Measurements from ENCODE around the gene GART.
"Not testable (repeated sequence)": the region's sequence is repeated elsewhere in the genome, so short reads cannot be mapped to it uniquely, and the experiment has no call there.

Gene GART

DNA sequence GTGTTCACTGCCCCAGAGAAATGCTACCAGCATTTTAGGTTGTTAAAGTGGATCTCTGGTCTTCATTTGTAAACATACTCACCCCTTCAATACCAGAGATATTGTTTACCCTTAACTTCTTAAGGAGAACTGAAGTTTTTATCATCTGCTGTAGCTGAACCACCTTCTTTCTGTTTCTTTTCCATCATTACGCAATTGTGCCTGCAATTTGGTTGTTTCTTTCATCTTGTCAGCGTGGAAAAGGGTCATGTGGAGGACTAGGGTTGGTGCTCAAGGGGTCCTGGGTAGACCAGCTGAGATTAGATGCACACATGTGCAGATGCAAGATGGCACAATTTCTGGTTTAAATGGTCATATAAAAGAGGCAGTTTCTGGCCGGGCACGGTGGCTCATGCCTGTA, 23.0 kb downstream of the GART start:
- DNase-seq (ENCODE audit: low read depth in 2 of 2), result no peak

- no peak for DNase-seq (ENCODE audit: low read depth in 2 of 2)
Observed at GRCh38 chr21:33514229-33514628, 27.7 kb downstream of the GART start.

GRCh38 chr21:33512481-33512880, 29.4 kb downstream of the GART start:
- no peak for DNase-seq (ENCODE audit: low read depth in 2 of 2)

GRCh38 chr21:33511639-33512038, 30.3 kb downstream of the GART start:
- no peak for DNase-seq (ENCODE audit: low read depth in 2 of 2)

DNA sequence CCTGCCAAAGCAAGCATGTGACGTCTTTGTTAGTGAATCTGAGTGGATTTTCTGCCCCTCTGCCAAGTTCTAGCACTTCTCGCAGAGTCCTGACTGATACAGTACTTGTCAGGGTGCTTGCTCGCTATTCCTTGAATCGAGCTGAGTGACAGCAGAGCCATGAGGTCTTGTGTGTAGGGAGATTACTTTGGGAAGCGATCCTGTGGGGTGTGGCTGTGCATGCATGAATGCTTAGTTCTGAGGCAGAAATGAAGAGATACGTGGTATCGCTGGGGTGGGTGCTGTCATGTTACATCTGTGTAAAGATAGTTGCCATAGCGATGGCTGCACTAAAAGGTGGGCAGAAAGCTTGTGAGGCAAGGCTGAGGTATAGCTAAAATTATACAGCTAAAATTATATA, 31.1 kb downstream of the GART start:
- no peak for DNase-seq (ENCODE audit: low read depth in 2 of 2)

DNA sequence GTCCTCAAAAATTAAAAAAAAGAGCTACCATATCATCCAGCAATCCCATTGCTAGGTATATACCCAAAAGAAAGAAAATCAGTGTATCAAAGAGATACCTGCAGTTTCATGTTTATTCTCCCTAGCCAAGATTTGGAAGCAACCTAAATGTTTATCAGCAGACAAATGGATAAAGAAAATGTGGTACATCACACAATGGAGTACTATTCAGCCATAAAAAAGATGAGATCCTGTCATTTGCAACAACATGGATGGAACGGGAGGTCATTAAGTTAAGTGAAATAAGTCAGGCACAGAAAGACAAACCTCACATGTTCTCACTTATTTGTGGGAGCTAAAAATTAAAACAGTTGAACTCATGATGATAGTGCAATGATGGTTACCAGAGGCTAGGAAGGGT, 34.9 kb downstream of the GART start:
- DNase-seq (ENCODE audit: low read depth in 2 of 2), result not testable (repeated sequence)

DNA sequence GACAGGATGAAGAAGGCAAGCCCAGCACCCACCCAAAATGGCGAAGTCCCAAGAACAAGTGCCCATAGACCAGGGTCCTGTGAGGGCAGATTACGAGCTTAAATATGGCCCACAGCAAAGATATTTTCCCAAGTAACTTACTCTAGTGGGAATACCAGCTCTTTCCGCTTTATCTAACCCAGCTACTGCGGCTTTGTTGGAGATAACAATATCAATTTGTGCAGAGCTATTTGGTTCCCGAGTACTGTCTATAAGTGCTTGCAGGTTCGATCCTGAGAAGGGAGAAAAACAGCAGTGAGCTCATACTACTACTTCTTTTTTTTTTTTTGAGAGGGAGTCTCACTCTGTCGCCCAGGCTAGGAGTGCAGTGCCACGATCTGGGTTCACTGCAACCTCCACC, 36.1 kb downstream of the GART start:
- no peak for DNase-seq (ENCODE audit: low read depth in 2 of 2)

- DNase-seq (ENCODE audit: low read depth in 2 of 2), result no peak
Observed at GRCh38 chr21:33496345-33496744, 45.6 kb downstream of the GART start.

DNA sequence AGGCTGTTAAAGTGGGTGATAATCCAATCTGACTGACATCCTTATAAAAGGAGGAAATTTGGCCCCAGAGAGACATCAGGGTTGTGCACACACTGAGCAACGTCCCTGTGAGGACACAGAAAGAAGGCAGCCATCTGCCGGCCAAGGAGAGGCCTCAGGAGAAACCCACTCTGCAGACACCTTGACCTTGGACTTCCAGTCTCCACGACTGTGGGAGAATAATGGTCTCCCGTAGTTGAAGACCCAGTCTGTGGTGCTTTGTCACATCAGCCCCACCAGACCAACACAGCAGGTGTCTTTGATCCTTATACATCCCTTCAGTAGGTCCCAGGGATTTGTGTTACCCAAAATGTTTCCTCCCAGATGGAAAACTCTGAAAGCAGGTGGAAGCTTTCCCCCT, 46.2 kb downstream of the GART start:
- no peak for DNase-seq (ENCODE audit: low read depth in 2 of 2)

- no peak for DNase-seq (ENCODE audit: low read depth in 2 of 2)
Observed at GRCh38 chr21:33493756-33494155, 48.2 kb downstream of the GART start.

DNA sequence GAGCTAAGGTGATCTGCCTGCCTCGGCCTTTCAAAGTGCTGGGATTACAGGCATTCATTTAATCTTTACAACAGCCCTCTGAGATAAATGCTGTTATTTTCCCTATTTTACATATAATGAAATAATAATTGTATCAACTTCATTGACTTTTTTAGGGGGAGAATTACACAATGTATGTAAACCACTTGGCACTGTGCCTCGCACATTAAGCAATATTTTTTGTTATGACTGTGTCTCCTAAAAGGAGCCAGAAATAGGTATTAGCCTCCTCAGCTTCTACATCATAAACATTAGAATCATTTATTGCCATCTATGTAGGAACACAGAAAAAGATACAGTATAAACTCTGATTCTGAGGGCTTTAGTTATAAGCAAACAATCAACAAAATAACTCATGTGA, 49.3 kb downstream of the GART start:
- DNase-seq (ENCODE audit: low read depth in 2 of 2), result no peak

DNA sequence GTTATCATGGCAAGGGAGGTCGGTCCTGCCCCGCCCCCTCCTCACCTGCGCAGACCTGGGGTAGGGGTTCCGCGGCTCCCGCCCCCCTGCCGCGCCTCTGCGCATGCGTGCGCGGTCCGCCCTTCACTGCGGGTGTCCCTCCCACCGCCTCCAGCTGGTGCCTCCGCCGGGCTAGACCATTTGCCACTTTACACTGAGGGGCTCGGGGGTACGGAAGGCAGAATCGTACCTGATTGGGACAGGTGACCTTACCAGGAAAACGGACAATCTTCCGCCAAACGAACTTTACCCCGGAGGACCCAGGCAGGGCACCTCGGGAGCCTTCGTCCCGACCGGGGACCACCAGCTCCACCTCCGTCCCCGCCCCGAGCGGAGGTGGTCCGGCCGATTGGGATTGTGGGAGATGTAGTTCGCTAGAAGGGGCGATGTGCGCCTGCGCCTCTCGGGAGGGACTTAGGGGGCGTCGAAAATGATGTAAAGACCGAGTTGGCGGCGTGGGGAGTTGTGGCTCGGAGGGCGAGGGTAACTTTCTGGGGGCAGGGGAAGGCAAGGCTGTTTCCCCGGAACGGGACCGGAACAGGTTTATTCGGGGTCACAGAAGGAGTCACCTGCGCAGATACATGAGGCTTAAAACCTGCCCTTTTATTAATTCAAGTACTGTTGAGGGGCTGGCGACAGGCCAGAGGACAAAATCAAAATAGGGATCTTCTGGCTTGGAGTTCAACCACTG, 50.4 kb downstream of the GART start, which contains the start of gene DNAJC28:
Gene DNAJC28 (minus strand): TSS at position 344 of the 730 bp plus-strand sequence. CDS start 2,323 bp downstream, outside the sequence.
- peak; percentile 90 to 91 for DNase-seq (ENCODE audit: low read depth in 2 of 2)

GRCh38 chr21:33490991-33491372, 50.9 kb downstream of the GART start:
- DNase-seq (ENCODE audit: low read depth in 2 of 2), result no peak

DNA sequence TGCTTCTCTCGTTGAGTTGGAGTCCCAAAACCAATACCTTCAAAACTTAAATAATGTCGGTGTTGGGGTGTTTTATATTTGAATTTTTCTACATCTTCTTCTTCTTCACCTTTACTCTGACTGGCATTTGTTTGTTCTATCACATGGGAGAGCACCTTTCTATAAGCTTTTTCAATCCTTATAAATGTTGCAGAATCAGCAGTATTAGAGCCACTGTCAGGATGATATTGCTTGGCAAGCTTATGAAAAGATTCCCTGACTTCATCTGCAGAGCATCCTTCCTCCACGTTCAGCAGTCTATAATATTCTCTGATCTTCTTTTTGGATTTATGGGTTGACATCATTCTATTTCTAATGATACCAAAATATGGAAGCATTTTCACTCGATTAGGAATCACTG, 53.0 kb downstream of the GART start:
- DNase-seq (ENCODE audit: low read depth in 2 of 2), result no peak

DNA sequence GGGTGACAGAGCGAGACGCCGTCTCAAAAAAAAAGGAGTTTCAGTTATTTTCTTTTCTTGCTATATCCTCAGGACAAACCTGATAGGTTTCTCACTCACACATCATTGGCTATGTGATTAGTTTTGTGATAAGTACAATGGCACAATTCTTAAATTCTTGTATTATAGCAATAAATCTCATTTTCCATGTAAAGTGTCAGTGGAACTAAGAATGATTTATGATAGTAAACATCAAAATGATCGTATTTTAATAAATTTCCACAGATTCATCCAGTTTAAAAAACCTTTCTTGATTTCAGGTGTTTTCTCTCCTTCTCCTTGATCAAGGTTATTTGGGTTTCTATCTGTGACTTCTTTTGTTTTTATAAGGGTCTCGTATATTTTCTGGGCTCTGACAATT, 53.9 kb downstream of the GART start:
- DNase-seq (ENCODE audit: low read depth in 2 of 2), result no peak

- DNase-seq (ENCODE audit: low read depth in 2 of 2), result no peak
Observed at GRCh38 chr21:33481314-33481943, 60.5 kb downstream of the GART start.

DNA sequence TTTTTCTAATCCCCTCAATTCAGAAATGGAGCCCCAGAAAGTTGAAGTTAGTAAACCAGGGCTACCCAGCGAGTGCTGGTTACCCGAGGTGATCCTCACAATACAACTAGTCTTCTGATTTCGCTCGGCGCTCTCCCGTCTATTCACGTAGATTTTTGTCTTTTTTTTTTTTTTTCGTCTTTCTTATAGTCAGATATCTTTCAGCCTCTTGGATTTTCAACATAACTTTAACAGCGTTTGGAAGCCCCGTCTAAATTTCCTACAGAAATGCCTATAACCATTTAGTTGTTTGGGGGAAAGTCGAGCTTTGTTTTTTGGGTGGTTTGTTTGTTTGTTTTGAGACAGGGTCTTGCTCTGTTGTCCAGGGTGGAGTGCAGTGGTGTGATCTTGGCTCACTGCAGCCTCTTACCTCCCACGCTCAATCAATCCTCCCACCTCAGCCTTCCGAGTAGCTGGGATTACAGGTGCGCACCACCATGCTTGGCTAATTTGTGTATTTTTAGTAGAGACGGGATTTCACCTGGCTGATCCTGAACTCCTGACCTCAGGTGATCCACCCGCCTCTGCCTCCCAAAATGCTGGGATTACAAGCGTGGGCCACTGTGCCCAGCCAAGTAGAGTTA, 61.3 kb downstream of the GART start:
- no peak for DNase-seq (ENCODE audit: low read depth in 2 of 2)

DNA sequence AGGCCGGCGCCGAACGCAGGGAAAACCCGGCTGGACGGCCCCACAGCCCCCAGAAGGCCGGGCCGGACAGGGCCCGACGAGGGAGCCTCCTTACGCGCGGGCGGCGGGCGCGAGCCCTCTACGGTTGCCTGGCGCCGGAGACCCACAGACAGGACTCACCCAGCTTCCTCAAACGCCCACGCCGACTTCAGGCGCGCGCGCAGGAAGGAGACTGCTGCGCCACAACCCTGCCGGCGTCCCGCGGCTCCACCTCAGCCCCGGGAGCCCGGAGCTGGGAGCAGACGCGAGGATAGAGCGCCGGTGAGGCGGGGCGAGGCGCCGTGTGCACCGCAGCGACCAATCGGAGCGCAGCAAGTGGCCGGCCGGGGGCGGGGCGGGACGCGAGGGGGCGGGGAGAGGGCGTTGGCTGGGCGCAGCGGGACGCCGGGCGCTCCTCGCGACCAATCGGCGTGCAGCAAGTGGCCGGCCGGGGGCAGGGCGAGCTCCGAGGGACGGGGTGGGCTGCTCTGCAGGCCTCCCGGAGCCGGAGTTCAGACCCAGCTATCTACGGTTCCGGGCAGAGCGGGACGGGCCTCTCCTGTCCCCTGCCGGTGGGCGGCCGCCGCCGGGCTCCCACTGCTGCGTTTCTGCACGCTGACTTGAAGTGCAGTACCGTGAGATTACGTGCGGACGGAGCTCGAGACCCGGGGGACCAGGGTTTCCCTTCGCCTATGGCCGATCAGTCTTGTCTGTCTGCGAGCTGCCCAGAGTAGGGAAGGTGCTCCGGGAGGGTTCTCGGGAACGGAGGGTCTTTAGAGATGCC, 62.0 kb downstream of the GART start, which contains the start of gene TMEM50B:
Gene TMEM50B (minus strand): TSS at position 296 of the 802 bp plus-strand sequence. CDS start 11,089 bp downstream, outside the sequence.
- DNase-seq (ENCODE audit: low read depth in 2 of 2), result peak; percentile 93 to 97

DNA sequence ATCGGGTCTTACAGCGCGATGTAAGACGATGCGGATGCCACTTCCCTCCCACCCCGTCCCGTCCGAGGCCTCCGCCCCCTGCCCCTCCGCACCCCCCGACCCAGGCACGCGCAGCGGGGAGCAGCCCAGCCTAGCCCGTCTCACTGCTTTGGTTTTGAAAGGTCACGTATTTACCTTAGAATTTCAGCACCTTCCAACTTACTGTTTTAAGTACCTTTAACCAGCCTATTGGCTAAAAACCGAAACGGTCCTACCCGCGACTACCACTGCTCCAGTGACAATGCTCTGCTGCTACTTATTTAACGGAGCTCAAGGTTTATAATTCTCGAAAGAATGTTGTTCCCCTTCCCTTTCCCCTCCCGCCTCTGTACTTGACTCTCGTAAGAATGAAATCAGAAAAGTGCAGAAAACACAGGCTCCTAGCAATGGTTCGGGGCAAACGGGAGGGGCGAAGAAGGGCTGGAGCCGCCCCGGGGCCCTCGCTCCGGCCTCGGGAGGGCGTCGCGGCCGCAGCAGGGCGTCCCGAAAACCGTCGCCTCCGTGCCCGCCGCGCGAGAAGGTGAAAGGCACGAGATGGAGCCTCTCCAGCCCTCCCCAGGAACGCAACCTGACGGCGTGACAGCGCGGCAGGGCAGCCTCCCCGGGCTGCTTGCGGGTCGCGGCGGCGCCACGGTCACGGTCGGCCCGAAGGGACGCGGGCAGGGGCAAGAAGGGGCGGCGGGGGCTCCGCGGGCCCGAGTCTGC, 62.8 kb downstream of the GART start:
- DNase-seq (ENCODE audit: low read depth in 2 of 2), result peak in 1 of 2 donors; percentile 2

GRCh38 chr21:33478182-33478581, 63.7 kb downstream of the GART start:
- DNase-seq (ENCODE audit: low read depth in 2 of 2), result no peak

DNA sequence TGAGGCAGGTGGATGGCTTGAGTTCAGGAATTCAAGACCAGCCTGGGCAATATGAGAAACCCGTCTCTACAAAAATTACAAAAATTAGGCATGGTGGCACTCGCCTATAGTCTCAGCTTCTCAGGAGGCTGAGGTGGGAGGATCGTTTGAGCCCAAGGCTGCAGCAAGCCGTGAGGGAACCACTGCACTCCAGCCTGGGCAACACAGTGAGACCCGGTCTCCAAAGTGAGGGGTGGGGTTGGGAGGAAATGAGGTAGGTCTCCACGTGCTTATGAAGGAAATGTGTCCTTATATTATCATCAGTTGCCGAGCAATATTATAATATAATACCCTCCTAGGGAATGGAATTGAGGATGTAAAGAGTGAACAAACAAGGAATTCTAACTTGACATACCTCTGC, 64.9 kb downstream of the GART start:
- no peak for DNase-seq (ENCODE audit: low read depth in 2 of 2)
